AG09319 (cell line): Measurements from ENCODE around the gene CFAP157.

Experiments
- DNase-seq: peaks from one replicate; pipeline ENCODE4 v3.0.0-alpha.2; 2010; ENCODE audit warnings: low read depth; ENCODE audit errors: extremely low read depth
- TF ChIP-seq, protein P1 (sequence below): IDR thresholded peaks from 2 replicates; pipeline ENCODE4 v1.5.1; 2011; ENCODE audit warnings: low read depth, mild to moderate bottlenecking, inconsistent platforms, low read length, moderate library complexity

CFAP157 gene

DNA sequence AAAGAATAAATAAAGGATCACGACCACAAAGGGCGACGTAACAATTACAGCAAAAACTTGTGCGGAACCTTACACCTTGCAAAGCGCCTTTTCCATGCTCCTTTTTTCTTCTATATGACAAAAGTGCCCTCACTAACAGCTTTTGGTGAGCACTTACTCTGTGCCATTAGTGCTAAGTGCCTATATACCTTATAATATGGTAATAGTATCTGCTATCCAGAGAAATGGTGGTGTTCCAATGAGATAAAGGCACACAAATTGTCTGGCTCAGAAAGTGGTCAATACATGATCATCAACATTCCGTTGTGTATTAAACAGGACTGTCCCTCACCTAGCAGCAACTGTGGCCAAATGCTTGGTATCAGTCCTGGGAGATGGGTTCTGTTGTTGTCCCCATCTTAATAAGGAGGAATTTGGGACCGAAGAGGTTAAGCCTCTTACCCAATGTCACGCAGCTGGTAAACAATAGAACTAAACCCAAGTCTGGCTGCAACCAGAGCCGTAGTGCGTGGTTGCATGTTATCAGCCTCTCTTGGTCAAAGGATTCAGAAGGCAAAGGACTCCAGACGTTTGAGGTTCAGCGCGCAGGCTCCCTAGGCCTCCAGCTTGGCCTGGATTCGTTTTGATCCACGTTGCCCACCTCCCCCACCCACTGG is 28.9 kb downstream of the CFAP157 start:
- TF ChIP-seq, protein P1, sequence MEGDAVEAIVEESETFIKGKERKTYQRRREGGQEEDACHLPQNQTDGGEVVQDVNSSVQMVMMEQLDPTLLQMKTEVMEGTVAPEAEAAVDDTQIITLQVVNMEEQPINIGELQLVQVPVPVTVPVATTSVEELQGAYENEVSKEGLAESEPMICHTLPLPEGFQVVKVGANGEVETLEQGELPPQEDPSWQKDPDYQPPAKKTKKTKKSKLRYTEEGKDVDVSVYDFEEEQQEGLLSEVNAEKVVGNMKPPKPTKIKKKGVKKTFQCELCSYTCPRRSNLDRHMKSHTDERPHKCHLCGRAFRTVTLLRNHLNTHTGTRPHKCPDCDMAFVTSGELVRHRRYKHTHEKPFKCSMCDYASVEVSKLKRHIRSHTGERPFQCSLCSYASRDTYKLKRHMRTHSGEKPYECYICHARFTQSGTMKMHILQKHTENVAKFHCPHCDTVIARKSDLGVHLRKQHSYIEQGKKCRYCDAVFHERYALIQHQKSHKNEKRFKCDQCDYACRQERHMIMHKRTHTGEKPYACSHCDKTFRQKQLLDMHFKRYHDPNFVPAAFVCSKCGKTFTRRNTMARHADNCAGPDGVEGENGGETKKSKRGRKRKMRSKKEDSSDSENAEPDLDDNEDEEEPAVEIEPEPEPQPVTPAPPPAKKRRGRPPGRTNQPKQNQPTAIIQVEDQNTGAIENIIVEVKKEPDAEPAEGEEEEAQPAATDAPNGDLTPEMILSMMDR = no peak
- DNase-seq = no peak

DNA sequence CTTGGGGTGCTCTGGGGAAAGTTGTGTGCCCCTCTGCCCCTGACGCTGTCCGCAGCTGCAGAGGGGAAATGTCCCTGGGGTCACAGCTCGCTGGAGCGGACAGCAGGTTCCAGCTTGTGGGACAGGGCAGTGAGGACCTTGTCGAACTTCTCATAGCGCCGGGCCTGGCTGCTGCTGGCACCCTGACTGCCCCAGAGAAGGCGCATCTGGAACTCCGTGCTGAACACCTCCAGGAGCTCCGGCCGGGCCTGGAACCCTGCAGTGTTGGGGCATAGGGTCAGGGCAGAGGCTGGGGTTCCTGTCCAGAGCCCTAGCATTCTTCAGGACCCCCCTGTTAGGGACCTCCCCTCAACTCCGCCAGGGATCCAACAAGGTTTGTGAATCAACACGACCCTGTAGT is 31.9 kb downstream of the CFAP157 start:
- TF ChIP-seq, protein P1 = no peak
- DNase-seq = no peak

DNA sequence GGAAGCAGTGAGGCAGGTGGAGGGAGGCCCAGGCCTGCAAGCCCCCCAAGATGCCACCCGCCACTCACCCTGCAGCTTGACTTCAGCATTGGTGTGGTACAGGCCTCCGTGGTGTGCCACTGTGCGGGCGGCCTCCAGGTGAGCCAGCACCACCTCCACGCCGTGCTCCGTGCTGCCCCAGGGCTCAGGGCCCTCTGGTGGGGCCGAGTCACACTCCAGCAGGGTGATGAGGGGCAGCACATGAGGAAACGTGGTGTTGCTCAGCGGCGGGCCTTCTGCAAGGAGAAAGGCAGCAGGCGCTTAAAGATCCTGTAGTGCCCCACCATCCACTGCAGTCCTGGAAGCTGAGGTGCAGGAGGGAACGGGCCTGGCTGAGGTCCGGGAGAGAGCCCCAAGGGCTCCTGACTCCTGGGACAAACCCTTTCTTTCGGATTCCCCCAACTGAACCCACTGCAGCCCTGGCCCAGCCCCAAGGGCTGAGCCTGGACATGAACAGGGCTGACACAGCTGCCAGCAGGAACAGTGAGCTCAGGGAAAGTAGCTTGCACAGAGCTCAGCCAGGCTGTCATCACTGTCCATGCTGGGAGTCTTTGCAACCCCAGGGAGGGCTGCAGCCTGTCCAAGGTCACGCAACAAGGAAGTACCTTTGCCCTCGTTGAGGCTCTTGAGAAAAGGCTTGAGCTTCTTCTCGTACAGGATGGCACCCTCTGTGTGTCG is 33.0 kb downstream of the CFAP157 start:
- no peak for DNase-seq
- TF ChIP-seq, protein P1 = no peak

GRCh38 chr9:127741831-127742434 is 35.1 kb downstream of the CFAP157 start:
- no peak for DNase-seq
- TF ChIP-seq, protein P1 = no peak

GRCh38 chr9:127742435-127743088 is 35.8 kb downstream of the CFAP157 start:
- DNase-seq = peak; percentile 23
- TF ChIP-seq, protein P1 = no peak

DNA sequence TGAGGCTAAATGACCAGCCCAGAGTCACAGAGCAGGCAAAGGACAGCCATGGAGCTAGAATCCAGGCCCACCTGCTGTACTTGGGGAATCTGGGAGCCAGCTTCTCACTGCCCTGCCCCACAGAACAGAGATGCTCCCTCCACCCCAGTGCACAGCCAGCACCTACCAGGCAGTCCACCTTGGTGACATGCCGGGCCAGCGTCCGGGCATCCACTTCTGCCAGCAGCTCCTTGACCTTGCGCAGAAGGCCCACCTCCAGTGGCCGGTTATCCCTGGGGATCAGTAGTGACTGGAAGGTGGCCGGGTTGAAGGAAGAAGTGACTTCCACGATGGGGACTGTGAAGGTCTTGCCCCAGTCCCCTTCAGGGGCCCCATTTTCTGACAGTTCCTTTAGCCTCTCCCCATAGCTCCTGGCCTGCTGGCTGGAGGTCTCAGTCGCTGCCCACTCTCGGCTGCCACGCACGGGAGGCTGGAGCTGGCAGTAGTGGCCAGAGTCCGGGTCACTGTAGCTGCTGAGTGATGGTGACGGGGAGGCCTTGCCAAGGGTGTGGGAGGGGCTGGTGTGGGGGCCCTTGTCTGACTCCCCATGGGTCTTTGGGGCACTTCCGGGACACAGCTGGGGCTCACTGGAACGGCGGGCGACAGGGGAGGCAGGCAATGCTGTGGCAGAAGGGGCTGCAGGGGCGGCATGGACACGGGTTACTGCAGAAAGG is 37.8 kb downstream of the CFAP157 start:
- no peak for DNase-seq
- TF ChIP-seq, protein P1 = no peak
